Epithelial cell of proximal tubule (primary cell): Measurements from ENCODE around the gene HLA-DPA1. TPM values are rescaled to one million over a fixed set of nuclear protein-coding genes. Genes with fewer than 3 reads are reported as not detected.

Experiments
- DNase-seq: peaks from one replicate; pipeline ENCODE4 v3.0.0-alpha.2; 2011; ENCODE audit warnings: low read depth
- H3K4me3 ChIP-seq: 2 replicates; pipeline ENCODE4 v1.5.1; 2011; ENCODE audit warnings: low read depth, mild to moderate bottlenecking, low read length
- total RNA-seq: library from RNA; depleted of rRNA; stranded (reverse); fragments of >200 nt; gene quantifications from 2 replicates; pipeline ENCODE4 v1.2.3, GENCODE V29; 2015
- TF ChIP-seq, protein P1 (sequence below): conservative IDR thresholded peaks from 2 replicates; pipeline ENCODE4 v1.5.1; 2012; ENCODE audit warnings: low read depth, mild to moderate bottlenecking, low read length

Gene HLA-DPA1
- total RNA-seq, 1 donor from 2014 or later, result 6.8 TPM

DNA sequence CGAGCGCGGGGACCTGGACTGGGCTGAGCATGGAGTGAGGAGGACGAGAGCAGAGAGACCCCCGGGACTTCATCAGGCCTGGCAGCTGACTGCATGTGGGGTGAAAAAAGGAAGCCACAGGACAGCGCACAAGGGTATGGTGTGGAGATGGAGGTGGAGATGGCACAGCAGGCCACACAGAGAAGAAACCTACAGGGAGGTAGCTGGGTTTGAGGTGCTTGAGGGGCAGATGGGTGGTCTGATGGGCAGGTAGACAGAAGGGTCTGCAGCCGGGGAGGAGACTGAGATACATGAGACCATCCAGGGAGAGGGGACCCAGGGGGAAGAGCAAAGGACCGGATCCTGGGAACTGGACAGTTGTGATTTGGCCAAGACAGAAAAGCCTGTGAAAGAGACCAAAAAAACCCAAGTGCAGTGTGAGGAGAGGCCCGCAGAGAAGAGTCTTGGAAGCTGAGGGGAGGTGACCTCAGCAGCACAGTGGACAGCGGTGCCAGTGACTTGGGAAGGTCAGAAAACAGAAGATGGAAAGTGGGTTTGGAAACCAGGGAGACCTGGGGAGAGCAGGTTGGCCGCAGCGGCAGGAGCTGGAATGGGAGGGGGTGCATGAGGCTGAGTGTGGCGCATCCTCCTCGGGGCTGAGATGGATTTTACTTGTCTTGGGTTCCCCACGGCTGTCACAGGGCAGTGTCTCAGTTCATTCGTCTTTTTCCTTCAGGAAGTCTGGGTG is 7.8 kb upstream of the HLA-DPA1 start:
- no peak for DNase-seq
- peak overlapping the region; percentile 55 for H3K4me3 ChIP-seq
- TF ChIP-seq, protein P1, sequence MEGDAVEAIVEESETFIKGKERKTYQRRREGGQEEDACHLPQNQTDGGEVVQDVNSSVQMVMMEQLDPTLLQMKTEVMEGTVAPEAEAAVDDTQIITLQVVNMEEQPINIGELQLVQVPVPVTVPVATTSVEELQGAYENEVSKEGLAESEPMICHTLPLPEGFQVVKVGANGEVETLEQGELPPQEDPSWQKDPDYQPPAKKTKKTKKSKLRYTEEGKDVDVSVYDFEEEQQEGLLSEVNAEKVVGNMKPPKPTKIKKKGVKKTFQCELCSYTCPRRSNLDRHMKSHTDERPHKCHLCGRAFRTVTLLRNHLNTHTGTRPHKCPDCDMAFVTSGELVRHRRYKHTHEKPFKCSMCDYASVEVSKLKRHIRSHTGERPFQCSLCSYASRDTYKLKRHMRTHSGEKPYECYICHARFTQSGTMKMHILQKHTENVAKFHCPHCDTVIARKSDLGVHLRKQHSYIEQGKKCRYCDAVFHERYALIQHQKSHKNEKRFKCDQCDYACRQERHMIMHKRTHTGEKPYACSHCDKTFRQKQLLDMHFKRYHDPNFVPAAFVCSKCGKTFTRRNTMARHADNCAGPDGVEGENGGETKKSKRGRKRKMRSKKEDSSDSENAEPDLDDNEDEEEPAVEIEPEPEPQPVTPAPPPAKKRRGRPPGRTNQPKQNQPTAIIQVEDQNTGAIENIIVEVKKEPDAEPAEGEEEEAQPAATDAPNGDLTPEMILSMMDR, result no peak

- DNase-seq, result no peak
- H3K4me3 ChIP-seq, result peak overlapping the region; percentile 55
- TF ChIP-seq, protein P1, result no peak
These were observed 7.0 kb upstream of the HLA-DPA1 start for GRCh38 chr6:33080127-33081089.

DNA sequence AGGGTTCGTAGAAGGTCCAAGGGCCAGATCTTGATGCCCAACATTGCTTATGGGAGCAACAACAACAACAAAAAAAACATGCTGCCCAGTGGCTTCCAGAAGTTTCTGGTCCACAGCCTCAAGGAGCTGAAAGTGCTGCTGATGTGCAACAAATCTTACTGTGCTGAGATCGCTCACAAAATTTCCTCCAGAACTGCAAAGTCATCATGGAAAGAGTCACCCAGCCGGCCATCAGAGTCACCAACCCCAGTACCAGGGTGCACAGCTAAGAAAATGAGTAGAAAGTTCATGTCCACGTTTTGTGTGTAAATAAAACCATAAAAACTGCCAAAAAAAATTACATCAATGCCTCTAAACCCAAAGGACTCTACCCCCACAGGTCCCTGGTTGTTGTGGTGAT is 6.1 kb upstream of the HLA-DPA1 start:
- no peak for DNase-seq
- H3K4me3 ChIP-seq, result no peak overlapping the region
- TF ChIP-seq, protein P1, result no peak

DNA sequence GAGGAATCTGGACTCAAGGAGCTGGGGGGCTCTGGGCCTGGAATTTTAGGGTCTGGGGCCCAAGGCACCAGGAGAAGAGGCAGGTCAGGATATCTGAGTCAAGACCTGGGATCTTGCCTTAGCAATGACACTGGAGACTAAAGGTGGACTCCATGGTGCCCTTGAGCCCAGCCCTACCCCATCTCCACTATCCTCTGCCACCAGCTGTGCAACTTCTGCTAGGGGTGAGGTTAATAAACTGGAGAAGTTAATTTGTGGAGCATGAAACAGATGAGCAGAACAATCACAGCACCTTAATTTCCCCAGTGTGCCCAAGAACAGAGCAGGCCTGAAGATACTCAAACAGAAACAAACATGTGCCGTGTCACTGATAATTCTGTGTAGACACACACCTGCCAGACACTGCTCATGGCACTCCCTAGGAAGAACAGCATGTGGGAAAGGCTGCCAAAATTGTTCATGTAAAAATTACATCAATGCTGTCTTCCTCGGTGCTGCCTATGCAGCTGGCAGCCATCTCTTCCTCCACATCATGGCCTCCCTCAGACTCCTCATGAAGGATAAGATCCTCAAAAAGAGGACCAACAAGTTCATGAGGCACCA is 5.6 kb upstream of the HLA-DPA1 start:
- no peak for DNase-seq
- no peak overlapping the region for H3K4me3 ChIP-seq
- TF ChIP-seq, protein P1, result no peak

- DNase-seq, result no peak
- TF ChIP-seq, protein P1, result no peak
These were observed 5.0 kb upstream of the HLA-DPA1 start for GRCh38 chr6:33078442-33078841.

DNA sequence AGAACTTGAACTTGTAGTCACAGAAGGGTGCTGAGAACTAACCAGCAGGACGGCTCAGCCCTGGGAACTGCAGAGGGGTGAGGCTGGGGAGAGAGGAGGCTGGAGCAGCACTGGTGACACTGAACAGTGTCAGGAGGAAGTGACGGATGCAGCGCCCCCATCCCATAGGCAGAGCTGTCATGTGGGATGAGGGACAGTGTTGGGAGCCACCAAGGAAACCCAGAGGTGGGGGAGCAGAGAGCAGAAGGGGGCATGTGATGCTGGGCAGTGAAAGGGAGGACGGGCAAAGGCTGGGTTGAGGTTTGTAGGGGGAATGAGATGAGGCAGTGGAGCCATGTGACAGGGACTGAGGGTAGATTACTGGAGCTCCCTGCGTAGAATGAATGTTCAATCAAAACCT is 4.5 kb upstream of the HLA-DPA1 start:
- no peak overlapping the region for H3K4me3 ChIP-seq
- no peak for DNase-seq
- TF ChIP-seq, protein P1, result no peak

More at GRCh38 chr6:33078442-33078841, 5.0 kb upstream of the HLA-DPA1 start:
- no peak overlapping the region for H3K4me3 ChIP-seq
